ENCODE measurements around the gene CALD1. TPM values are rescaled to one million over a fixed set of nuclear protein-coding genes. Genes with fewer than 3 reads are reported as not detected.

The CALD1 gene
- total RNA-seq, 1 donor from 2014 or later = 7.2 TPM

- no peak for DNase-seq
- intact Hi-C loops (cut with micrococcal nuclease) = loop anchor here (1.0 to 10.0 kb wide), 4 partner anchors 26 to 306 kb away; no protein-coding TSS in a partner anchor
- Mint-ChIP-seq H3K27me3 (no peaks in the 10 kb centered on the region), H3K27ac (peak overlapping the region; percentile 34), H3K9me3 (no peaks in the 10 kb centered on the region), H3K36me3 (ENCODE audit: low read depth) (no peaks in the 10 kb centered on the region), H3K4me1 (peaks cover 13% of the 10 kb centered on the region), H3K4me3 (peak overlapping the region; percentile 16)
These were observed 140.8 kb downstream of the CALD1 start for GRCh38 chr7:134920026-134920753.

GRCh38 chr7:134922720-134923704 is 143.6 kb downstream of the CALD1 start:
- no peaks in the 10 kb centered on the region for H3K27me3 Mint-ChIP-seq
- no peak for DNase-seq
- H3K9me3 Mint-ChIP-seq = no peaks in the 10 kb centered on the region
- no peak overlapping the region for H3K27ac Mint-ChIP-seq
- H3K4me1 Mint-ChIP-seq = peaks cover 13% of the 10 kb centered on the region
- H3K4me3 Mint-ChIP-seq = no peak overlapping the region
- intact Hi-C loops (cut with micrococcal nuclease) = loop anchor here (10.0 kb wide), 1 partner anchor 188 kb away; no protein-coding TSS in a partner anchor
- no peaks in the 10 kb centered on the region for H3K36me3 Mint-ChIP-seq (ENCODE audit: low read depth)

- H3K27ac Mint-ChIP-seq = no peak overlapping the region
- no peak for DNase-seq
- no peaks in the 10 kb centered on the region for H3K9me3 Mint-ChIP-seq
- peaks cover 2% of the 10 kb centered on the region for H3K4me1 Mint-ChIP-seq
- no peaks in the 10 kb centered on the region for H3K27me3 Mint-ChIP-seq
- no peaks in the 10 kb centered on the region for H3K36me3 Mint-ChIP-seq (ENCODE audit: low read depth)
- intact Hi-C loops (cut with micrococcal nuclease) = loop anchor here (10.0 kb wide), 1 partner anchor 191 kb away; no protein-coding TSS in a partner anchor
- no peak overlapping the region for H3K4me3 Mint-ChIP-seq
These were observed 146.3 kb downstream of the CALD1 start for GRCh38 chr7:134925766-134926165.

- no peaks in the 10 kb centered on the region for H3K36me3 Mint-ChIP-seq (ENCODE audit: low read depth)
- H3K27me3 Mint-ChIP-seq = no peaks in the 10 kb centered on the region
- no peak for DNase-seq
- no peaks in the 10 kb centered on the region for H3K4me1 Mint-ChIP-seq
- intact Hi-C loops (cut with micrococcal nuclease) = loop anchor here (10.0 kb wide), 1 partner anchor 192 kb away; no protein-coding TSS in a partner anchor
- H3K9me3 Mint-ChIP-seq = no peaks in the 10 kb centered on the region
- H3K4me3 Mint-ChIP-seq = no peak overlapping the region
- no peak overlapping the region for H3K27ac Mint-ChIP-seq
These were observed 147.0 kb downstream of the CALD1 start for GRCh38 chr7:134926396-134926795.

GRCh38 chr7:134927076-134927475 is 147.6 kb downstream of the CALD1 start:
- DNase-seq = no peak
- Mint-ChIP-seq H3K36me3 (ENCODE audit: low read depth) (no peaks in the 10 kb centered on the region), H3K27ac (no peak overlapping the region), H3K4me3 (no peak overlapping the region), H3K9me3 (peaks cover under 1% of the 10 kb centered on the region), H3K27me3 (no peaks in the 10 kb centered on the region), H3K4me1 (no peaks in the 10 kb centered on the region)
- intact Hi-C loops (cut with micrococcal nuclease) = loop anchor here (10.0 kb wide), 1 partner anchor 192 kb away; no protein-coding TSS in a partner anchor

- intact Hi-C loops (cut with micrococcal nuclease) = loop anchor here (10.0 kb wide), 1 partner anchor 193 kb away; no protein-coding TSS in a partner anchor
- H3K27me3 Mint-ChIP-seq = no peaks in the 10 kb centered on the region
- H3K36me3 Mint-ChIP-seq (ENCODE audit: low read depth) = no peaks in the 10 kb centered on the region
- no peak overlapping the region for H3K4me3 Mint-ChIP-seq
- H3K4me1 Mint-ChIP-seq = no peaks in the 10 kb centered on the region
- no peak for DNase-seq
- peaks cover 3% of the 10 kb centered on the region for H3K9me3 Mint-ChIP-seq
- H3K27ac Mint-ChIP-seq = no peak overlapping the region
These were observed 148.3 kb downstream of the CALD1 start for GRCh38 chr7:134927723-134928122.

GRCh38 chr7:134928554-134928953 is 149.1 kb downstream of the CALD1 start:
- Mint-ChIP-seq H3K9me3 (peaks cover 3% of the 10 kb centered on the region), H3K27me3 (no peaks in the 10 kb centered on the region), H3K27ac (no peak overlapping the region), H3K36me3 (ENCODE audit: low read depth) (no peaks in the 10 kb centered on the region), H3K4me3 (no peak overlapping the region), H3K4me1 (peaks cover 6% of the 10 kb centered on the region)
- intact Hi-C loops (cut with micrococcal nuclease) = loop anchor here (10.0 kb wide), 1 partner anchor 194 kb away; no protein-coding TSS in a partner anchor
- no peak for DNase-seq

- no peaks in the 10 kb centered on the region for H3K36me3 Mint-ChIP-seq (ENCODE audit: low read depth)
- H3K4me1 Mint-ChIP-seq = peaks cover 8% of the 10 kb centered on the region
- no peak overlapping the region for H3K4me3 Mint-ChIP-seq
- H3K27ac Mint-ChIP-seq = no peak overlapping the region
- peaks cover 3% of the 10 kb centered on the region for H3K9me3 Mint-ChIP-seq
- no peak for DNase-seq
- H3K27me3 Mint-ChIP-seq = no peaks in the 10 kb centered on the region
- intact Hi-C loops (cut with micrococcal nuclease) = no loop called here
These were observed 152.1 kb downstream of the CALD1 start for GRCh38 chr7:134931487-134931886.

GRCh38 chr7:134932707-134933370 is 153.4 kb downstream of the CALD1 start:
- Mint-ChIP-seq H3K27ac (no peak overlapping the region), H3K4me1 (peaks cover 10% of the 10 kb centered on the region), H3K9me3 (peaks cover 3% of the 10 kb centered on the region), H3K4me3 (peak overlapping the region; percentile 22), H3K27me3 (no peaks in the 10 kb centered on the region), H3K36me3 (ENCODE audit: low read depth) (no peaks in the 10 kb centered on the region)
- DNase-seq = no peak
- intact Hi-C loops (cut with micrococcal nuclease) = no loop called here

GRCh38 chr7:134933460-134934068 is 154.1 kb downstream of the CALD1 start:
- H3K27me3 Mint-ChIP-seq = no peaks in the 10 kb centered on the region
- peak overlapping the region; percentile 22 for H3K4me3 Mint-ChIP-seq
- no peaks in the 10 kb centered on the region for H3K36me3 Mint-ChIP-seq (ENCODE audit: low read depth)
- peaks cover 3% of the 10 kb centered on the region for H3K9me3 Mint-ChIP-seq
- intact Hi-C loops (cut with micrococcal nuclease) = no loop called here
- peaks cover 10% of the 10 kb centered on the region for H3K4me1 Mint-ChIP-seq
- no peak overlapping the region for H3K27ac Mint-ChIP-seq
- DNase-seq = no peak

- H3K27me3 Mint-ChIP-seq = no peaks in the 10 kb centered on the region
- no peaks in the 10 kb centered on the region for H3K36me3 Mint-ChIP-seq (ENCODE audit: low read depth)
- H3K4me1 Mint-ChIP-seq = peaks cover 10% of the 10 kb centered on the region
- intact Hi-C loops (cut with micrococcal nuclease) = no loop called here
- no peak overlapping the region for H3K27ac Mint-ChIP-seq
- H3K9me3 Mint-ChIP-seq = peaks cover 3% of the 10 kb centered on the region
- no peak overlapping the region for H3K4me3 Mint-ChIP-seq
- DNase-seq = no peak
These were observed 156.3 kb downstream of the CALD1 start for GRCh38 chr7:134935701-134936100.

- Mint-ChIP-seq H3K9me3 (peaks cover 3% of the 10 kb centered on the region), H3K4me3 (no peak overlapping the region), H3K27me3 (no peaks in the 10 kb centered on the region), H3K4me1 (peaks cover 10% of the 10 kb centered on the region), H3K36me3 (ENCODE audit: low read depth) (no peaks in the 10 kb centered on the region), H3K27ac (no peak overlapping the region)
- intact Hi-C loops (cut with micrococcal nuclease) = no loop called here
- no peak for DNase-seq
These were observed 157.6 kb downstream of the CALD1 start for GRCh38 chr7:134936893-134937510.

- intact Hi-C loops (cut with micrococcal nuclease) = no loop called here
- Mint-ChIP-seq H3K9me3 (no peaks in the 10 kb centered on the region), H3K27ac (no peak overlapping the region), H3K4me3 (no peak overlapping the region), H3K36me3 (ENCODE audit: low read depth) (no peaks in the 10 kb centered on the region), H3K4me1 (peaks cover 7% of the 10 kb centered on the region), H3K27me3 (peaks cover 2% of the 10 kb centered on the region)
- no peak for DNase-seq
These were observed 158.7 kb downstream of the CALD1 start for GRCh38 chr7:134938141-134938540.
